Putamen (tissue), 1 donor: Measurements from ENCODE around the gene ATG2A.

Experiments
- DNase-seq: peaks from one replicate; pipeline ENCODE4 v3.0.0-alpha.2; 2016; ENCODE audit warnings: low spot score

ATG2A gene

DNA sequence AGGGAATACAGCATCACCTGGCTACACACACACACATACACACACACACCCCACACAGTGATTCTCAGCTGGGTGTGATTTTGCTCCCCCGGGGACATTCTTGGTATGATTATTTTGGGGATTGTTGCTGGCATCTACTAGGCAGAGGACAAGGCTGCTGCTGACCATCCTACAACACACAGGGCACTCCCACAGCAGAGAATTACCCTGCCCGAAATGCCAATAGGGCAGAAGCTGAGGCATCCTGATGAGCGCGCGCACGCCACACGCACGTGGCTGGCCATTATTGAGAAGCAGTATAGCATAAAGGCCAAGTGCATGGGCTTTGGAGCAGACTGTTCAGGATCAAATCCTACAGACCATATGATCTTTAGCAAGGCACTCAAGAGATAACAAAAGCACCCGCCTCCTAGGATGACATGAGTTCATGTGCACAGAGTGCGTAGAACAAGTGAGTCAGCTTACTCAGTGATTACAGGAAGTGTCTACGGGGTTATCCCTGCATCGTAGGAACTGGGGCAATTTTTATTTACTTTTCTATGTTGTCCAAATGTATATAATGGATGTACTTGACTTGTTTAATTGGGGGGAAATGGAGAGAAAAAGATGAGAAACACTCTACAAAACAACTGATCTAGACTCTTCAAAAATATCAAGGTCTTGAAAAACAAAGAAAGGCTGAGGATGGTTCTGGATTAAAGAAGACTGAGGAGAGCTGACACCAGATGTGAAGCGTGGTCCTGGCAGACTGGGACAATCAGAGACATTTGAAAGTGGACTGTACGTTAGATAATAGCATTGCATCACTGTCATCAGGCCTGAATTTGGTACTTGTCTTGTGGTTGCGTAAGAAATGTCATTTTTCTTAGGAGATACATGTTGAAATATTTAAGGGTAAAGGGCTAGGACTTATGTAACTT is 31.4 kb downstream of the ATG2A start:
- DNase-seq, result no peak

DNA sequence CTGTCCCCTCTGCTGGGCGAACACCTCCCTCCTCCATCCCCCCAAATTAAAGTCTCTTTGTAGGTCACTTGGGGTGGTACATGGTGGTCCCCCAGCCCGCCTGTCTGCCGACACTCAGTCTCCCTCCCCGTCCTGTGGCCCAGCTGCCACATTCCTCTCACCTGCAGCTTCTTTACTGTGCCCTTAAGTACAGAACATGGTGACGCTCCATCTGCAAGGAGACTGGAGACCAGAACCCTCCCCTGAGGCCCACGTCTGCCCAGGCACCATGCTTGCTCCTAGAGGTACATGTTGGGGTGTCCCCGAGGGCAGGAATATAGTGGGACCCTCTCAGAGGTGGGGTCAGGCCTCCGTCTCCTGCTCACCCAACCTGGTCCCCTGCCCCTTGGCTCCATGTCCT is 33.0 kb downstream of the ATG2A start:
- DNase-seq, result no peak

- DNase-seq, result no peak
These were observed 33.4 kb downstream of the ATG2A start for GRCh38 chr11:64883575-64883974.

- no peak for DNase-seq
These were observed 34.8 kb downstream of the ATG2A start for GRCh38 chr11:64882243-64882642.

- DNase-seq, result no peak
These were observed 35.5 kb downstream of the ATG2A start for GRCh38 chr11:64881476-64881875.

- no peak for DNase-seq
These were observed 36.6 kb downstream of the ATG2A start for GRCh38 chr11:64880240-64881001.

DNA sequence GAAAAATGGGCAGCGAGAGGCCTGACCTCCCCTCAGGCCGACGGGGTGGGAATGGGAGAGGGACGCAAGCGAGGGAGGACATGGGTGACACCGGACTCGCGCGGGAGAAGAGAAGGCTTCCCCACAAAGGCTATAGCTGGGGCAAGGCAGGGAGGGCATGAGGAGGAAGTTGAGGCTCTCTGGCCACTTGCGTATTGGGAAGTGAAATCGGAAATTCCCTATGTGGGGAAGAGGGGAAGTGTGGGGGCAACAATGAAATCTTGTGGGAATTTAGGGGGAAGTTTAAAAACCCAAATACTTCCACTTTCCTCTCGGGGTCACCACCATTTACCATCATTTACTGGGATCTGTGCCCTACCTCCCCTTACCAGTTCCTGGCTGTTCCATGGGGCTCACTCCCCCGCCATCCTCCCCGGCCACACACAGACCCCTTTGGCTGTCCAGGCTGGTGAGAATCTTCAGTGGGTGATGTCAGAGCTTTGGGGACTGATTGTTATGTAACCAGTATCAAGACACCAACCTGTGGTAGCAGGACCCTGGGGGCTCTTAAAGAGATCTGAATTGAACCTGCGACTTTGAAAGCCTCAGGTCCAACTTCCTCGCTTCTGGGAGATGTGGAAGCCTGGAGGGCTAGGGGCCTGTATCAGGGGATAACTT is 37.6 kb downstream of the ATG2A start:
- no peak for DNase-seq

DNA sequence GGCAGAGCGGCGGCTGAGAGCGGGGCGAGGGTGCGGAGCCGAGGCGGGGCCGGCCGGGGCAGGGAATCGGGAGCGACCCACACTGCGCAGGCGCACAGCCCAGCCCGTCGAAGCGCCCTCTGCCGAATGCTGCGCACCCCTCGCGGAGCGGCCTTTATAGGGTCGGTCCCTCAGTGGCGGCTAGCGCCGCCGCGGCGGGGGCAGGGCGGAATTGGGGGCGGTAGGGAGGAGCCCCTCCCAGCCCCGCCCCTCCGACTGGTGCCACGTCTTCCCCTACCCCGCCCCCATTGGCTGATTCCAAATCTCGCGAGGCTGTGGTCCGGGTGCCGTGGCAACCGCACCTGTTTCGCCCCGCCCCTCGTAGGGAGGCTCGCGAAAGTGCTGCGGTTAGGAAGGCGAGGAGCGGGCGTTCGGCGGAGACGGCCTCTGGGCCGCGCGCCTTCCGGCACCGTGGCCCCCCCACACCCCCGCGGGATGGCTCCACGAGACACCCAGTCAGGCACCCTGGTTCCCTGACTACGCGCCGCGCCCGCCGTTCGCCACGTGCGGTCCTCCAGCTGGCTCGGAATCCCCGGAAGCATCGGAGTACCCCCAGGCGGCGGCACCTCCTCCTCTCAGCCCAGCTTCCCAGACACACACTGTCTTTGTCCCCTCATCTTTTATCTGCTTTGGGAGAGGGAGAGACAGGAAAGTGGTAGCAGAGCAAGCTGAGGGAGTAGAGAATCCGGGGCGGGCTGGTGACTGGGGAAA is 38.3 kb downstream of the ATG2A start, which contains the start of gene EHD1:
Gene EHD1 (minus strand): TSS at position 128 of the 750 bp plus-strand sequence. CDS start 157 bp downstream, outside the sequence.
- DNase-seq, result peak; percentile 99

DNA sequence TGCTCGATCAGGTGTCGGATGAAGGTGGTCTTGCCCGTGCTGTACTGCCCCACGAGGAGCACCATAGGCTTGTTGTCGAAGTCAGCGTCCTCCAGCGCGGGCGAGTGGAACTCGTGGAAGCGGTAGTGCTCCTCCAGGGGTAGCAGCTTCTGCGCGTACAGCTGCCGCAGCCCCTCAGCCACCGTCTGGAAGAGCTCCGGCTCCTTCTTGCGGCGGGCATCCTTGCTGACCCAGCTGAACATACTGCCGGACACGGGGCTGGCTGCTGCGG is 38.9 kb downstream of the ATG2A start:
- no peak for DNase-seq

GRCh38 chr11:64877390-64878222 is 39.4 kb downstream of the ATG2A start:
- DNase-seq, result no peak

DNA sequence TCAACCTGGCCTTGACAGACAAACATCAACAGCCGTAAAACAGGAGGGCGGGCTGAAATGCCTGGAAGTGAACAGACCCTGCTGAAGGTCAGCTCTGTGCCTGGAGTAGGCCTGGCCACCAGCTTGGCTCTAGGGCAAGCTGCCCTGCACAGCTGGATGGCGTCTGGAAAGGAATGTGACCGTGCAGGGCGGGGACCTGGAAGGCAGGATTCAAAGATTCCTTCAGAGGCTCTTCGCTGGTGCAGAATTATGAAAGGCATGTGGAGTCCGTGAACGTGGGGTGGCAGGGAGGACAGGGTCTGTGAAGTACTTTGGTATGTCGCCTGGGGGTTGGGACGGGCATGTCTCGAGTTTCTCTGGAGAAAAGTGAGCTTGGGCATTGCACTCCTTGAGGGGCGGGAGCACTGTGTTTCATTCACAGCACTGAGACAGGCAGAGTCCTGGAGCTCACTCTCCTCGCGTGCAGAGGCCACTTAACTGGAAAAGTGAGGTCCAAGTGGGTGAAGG is 40.1 kb downstream of the ATG2A start:
- DNase-seq, result no peak

- peak; percentile 77 for DNase-seq
These were observed 40.7 kb downstream of the ATG2A start for GRCh38 chr11:64876229-64876750.

- no peak for DNase-seq
These were observed 41.4 kb downstream of the ATG2A start for GRCh38 chr11:64875369-64876228.

DNA sequence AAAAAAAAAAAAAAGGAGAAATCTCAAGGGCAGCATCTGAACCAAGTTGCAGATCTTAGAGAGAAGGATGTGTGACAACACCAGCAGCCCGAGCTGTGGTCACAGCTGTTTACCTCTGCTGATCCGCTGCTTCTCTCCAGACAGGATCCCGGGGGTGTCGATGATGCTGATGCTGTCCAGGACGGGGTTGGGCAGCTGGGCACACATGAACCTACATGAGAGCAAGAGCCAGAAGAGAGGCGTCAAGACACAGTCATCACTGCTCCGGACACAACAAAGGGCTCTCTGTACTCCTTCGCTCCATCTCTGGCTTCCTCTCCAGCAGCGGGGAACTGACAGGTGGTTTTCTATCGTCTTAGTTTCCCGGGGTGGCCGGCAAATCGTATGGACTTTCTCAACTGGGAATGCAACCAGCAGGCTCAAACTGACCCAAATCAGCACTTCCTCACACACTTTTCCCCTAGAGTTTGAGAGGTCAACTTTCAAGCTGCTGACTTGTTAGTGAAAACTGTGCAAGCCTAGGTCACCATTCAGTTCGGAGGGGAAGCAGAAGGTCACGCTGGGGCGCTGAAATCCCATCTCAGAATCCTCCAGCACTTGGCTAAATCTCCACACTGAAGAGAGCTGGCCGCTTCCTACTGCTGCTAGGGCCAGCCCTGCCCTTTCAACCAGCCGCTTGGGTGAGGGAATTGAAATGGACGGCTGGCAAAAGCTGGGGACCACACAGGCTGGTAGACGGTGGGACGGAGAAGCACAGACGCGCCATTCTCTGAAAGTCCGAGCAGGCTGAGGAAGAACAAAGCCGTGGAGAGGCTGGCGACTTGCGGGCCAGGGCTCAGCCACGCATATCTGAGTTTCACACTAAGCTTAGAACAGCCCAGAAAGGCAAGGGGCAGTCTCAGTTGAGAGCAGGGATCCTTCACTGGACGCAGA is 42.4 kb downstream of the ATG2A start:
- DNase-seq, result peak; percentile 76

- DNase-seq, result no peak
These were observed 44.1 kb downstream of the ATG2A start for GRCh38 chr11:64872790-64873488.

- no peak for DNase-seq
These were observed 45.5 kb downstream of the ATG2A start for GRCh38 chr11:64871492-64871891.

GRCh38 chr11:64870893-64871466 is 46.0 kb downstream of the ATG2A start:
- no peak for DNase-seq
